ENCODE results near the gene TMEM158.

TMEM158 gene

DNA sequence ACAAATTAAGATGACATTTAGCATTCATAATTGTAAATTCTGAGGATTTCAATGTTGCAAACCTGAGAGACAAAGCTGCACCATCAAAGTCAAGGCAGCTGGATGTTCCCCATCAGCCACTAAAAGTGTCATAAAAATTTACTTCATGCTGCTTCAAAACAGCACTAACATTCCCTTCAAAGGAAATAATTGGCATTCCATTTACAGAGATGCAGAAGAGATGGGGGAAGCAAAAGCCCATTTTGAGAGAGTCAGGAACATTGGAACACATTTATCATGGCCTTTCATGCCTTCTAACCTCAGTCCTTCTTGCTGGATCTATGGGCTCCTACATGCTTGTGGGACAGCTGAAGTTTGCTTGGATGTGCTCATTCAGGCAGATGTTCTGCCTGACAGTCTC, 6.4 kb upstream of the TMEM158 start:
- no peak for DNase-seq (ENCODE audit: low spot score)

DNA sequence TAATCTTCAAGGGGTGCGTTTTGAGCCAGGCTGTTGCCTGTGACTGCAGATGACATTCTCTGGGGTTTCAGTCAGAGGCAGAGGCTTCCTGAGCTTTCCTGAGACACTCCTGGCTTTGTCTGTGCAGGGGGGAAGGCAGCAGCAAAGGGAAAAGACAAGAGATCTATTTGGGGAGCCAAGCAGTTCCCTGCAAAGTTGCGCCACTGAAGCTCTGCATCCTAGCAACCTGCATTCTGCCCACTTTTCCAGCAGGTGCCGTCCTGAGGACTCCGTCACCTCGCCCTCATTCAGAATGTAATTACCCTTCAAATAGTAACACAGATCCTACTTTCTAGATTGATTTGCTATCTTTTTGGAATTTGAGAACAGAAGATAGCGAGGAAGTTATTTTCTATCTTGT, 1.9 kb upstream of the TMEM158 start:
- DNase-seq (ENCODE audit: low spot score): no peak

DNA sequence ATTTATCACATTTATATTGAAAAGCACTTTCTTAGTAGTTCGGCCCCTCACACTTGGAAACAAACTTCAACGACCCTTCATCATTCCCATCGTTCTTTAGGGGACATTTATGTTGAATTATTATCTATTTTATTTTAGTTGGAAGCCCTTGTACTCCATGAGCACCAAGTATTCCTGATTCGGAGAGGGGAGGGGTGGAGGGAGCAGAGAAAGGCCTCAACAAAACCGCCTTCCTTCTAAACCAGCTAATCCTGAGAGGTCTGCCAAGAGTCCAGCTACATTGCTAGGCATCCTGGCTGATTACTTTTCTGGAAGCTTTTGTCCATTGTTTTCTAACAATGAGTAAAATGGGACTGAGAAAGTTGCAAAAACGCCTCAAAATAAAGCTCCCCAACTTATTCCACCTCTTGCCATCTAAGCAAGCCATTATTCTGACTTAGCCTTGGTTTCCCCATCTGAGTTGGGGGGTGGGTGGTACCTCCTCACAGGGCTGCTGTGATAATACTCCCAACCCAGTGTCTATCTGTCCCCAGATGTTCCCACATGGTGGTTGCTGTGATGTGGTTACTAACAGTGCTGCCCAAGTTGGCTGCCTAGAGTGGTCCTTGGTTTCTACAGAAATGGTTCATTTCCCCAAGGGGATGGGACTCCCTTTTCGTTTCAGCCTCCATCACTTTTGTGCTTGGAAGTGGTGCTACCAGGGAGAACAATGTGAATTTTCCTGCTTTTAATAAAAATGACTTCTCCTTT, 1.2 kb upstream of the TMEM158 start:
- no peak for DNase-seq (ENCODE audit: low spot score)

DNA sequence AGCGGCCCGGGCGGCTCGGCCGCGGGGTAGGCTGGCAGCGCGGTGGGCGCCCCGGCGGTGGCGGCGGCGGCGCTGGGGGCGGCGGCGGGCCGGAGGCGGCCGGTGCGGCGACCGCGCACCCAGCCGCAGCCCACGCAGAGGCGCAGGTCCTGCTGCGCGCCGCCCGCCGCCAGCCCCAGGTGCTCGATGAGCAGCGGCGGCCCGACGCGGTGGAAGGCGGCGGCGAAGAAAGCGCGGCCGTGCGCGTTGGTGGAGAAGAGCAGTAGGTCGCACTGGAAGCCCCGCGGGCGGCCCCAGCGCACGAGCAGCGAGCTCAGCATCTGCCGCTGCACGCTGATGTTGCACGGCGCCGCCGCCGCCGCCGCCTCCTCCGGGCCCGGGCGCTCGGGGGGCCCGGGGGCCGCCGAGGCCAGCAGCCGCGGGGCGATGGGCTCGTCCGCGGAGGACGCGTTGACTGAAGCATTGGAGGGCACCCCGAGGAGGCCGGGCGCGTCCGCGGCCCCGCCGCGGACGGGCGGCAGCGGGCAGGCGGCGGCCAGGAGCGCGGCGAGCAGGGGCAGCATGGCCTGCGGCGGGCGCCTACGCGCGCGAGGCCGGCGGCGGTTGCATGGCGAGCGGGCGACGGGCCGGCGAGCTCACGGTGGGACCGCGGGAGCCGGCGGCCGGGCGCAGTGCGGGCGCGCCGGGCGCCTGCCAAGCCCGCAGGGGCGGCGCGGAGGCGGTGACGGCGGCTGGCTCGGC, 452 bp downstream of the TMEM158 start:
- no peak for DNase-seq (ENCODE audit: low spot score)

- DNase-seq (ENCODE audit: low spot score): peak; percentile 89
Observed at GRCh38 chr3:45224824-45225464, 1.1 kb downstream of the TMEM158 start.

DNA sequence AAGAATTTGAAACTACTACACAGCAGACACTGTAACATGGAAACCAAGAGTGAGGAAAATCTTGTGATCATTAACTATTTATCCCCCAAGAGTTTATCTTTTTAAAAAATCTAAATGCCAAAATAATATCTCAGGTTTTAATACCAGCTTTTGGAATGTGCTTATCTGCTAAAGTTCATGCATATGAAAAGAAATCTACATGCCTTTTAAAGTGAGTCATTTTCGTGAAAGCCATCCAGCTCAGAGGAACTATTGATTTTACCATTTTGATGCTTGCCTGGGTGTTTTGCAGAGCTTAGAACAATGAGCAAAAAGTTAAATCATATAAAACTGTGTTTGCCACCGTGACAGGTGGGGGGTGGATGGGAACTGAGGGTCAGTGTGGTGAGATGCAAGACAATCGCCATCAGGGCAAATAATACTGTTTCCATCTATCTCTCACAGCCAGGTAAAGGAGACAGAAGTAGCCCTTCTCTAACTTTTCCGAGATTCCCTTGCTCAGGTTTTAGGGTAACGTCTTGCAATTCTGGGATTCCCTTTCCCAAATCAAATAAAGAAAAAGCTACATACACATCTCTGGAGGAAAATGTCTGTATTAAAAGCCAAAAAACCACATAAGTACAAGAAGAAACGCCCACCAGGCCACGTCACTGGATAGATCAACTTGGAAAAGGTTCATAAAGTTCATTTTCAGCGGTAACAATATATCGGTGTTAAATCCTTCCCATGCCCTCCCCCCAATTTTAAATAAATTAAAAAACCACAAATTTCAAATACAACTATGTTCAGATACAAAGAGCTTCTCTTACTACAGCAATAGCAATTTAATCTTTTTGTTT, 2.0 kb downstream of the TMEM158 start:
- no peak for DNase-seq (ENCODE audit: low spot score)

GRCh38 chr3:45219694-45220093, 6.4 kb downstream of the TMEM158 start:
- DNase-seq (ENCODE audit: low spot score): no peak

DNA sequence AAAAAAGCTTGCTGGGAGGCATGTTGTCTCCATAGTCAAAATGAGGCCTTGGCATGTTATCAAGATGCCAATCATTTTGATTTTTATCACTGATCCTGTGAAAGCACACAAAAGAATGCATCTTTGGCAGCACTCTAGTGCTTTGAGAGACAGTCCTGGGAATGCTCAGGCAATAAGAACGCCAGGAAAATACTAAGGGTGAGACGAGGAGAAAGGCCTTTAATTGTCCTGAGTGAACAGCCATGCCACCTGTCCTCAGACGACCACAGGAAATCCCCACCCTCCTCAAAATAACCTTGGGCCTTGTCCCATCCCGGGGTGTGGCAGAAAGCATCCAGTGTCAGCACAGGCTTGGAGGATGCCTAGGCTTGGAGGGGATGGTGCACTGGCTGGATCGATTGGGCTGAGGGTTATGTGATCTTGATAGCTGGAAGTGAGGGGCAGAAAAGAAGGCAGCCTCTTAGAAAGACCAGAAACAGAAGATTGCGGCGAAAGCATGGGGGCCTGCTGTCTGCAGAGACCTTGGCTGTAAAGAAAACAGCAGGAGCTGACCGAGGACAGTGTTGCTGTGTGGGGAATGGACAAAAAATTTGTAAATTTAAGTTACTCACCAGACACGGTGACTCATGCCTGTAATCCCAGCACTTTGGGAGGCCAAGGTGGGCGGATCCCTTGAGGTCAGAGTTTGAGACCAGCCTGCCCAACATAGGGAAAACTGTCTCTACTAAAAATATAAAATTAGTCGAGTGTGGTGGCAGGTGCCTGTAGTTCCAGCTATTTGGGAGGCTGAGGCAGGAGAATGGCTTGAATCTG, 7.3 kb downstream of the TMEM158 start:
- no peak for DNase-seq (ENCODE audit: low spot score)

DNA sequence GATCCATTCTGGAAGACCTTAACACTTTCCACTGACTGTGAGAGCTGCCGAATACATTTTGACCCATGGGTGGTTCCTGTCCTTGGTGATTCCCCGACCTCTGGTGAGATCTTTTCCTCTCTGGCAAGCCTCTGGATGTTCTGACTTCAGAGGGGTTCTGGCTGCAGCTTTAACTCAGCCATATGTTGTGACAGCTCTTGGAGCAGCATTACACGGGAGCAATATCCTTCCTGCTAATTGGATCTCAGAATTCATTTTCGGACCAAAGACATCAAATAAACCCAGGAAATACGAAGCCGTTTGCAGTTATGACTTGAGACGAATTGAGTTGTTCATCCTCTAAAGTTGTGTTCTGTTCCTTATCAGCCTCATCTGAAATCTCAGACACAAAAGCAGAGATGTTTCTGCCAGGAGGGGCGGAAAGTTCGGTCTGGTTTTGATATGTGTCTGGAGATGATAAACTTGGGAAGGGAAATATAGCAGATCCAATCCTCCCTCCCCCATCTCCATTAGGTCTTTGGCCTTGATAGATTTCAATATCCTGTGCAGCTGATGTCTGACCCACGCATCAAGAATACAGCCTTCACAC, 10.0 kb downstream of the TMEM158 start:
- DNase-seq (ENCODE audit: low spot score): no peak

DNA sequence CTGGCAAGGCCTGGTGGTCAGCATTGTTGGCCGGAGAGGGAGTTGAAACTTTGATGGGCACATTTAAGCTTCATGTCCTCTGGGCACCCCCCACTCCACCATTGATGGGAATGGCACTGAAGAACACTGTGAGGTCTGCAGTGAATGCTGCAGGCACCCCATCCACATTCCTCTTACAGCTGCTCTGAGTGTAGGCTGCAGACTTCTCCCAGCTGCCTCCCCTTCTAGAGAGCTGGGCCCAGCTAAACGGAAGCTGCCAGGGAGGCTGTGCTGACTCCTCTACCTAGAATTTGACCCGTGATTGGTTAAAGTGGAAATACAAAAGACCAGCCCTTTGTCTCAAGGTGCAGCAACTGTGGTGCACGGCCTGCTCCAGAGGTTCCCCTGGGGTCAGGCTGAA, 10.6 kb downstream of the TMEM158 start:
- DNase-seq (ENCODE audit: low spot score): no peak

GRCh38 chr3:45214061-45214680, 11.9 kb downstream of the TMEM158 start:
- DNase-seq (ENCODE audit: low spot score): no peak

- DNase-seq (ENCODE audit: low spot score): no peak
Observed at GRCh38 chr3:45212095-45212468, 14.0 kb downstream of the TMEM158 start.

DNA sequence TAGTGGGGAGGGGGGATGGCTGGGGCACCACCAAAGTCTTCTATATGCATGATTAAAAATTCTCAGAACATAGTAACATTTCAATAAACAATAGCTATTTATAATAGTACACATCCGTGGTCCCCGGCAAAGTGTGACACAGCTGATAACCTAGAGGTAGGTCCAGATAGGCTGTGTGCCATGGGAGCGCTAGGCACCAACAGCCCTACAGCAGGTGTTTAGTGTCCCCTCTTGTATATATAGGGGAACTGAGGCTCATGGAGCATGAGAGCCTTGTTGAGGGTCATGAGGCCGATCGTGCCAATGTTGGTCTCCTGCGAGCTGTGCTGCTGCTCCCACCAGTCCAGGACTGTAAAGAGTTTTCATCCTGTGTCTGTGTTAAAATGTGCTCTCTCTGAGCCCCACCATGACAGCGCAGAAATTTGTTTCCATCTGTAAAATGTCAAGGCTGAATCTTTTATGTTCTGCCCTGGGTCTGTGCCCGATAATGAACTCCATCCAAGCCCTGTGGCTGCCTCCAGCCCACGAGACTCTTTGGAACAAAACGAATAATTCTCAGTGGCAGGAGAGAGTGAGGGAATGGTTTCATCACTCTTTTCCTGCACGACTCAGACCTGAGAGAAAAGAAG, 14.5 kb downstream of the TMEM158 start:
- no peak for DNase-seq (ENCODE audit: low spot score)

DNA sequence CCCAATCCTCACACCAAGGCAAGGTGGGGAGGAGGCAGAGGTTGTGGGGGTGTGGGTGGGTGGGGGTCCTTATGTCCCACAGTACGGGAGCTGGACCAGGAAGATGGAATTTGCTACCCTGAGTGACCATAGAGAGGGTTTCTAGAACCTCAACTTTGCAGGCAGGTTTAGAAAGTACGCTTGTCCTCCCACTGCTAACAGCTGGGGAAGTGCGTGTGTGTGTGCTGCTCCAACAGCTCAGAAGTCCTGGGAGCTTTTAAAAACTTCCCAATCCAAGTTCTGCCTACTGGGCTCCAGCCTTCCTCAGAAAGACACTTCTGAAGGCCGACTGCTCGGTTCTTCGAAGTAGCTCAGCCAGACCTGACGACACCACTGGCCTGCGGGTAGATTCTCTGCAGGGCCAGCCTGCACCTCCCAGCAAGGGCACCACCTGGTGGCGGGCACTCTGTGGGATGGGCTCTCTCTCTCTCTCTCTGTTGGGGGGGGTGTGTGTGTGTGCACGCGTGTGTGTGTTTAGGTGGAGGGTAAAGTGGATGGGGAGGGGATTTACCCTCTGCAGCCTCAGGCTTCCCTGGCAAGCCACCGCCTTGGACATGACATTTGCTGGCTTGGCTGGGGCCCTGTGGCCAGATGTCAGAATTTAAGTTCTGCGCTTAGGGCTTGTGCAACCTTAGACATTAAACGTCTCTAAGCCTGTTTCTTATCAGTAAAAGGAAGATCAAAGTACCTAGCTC, 15.6 kb downstream of the TMEM158 start:
- peak; percentile 70 for DNase-seq (ENCODE audit: low spot score)

DNA sequence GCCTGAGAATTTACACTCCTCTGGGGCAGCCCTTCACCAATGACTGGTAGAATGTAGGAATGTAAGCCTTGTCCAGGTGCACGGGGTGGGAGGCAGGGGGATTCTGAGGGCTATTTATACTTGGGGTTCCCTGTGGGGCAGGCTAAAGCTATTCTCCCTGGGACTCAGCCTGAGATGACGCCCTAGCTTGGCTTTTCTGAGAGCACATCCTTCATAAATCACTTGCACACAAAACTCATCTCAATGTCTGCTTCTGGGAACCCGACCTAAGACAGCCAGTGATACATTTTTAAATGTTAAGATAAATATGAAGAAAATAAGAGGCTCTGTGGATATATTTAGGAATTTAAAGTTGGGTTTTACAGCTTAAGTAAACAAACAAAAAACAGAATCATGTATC, 16.6 kb downstream of the TMEM158 start:
- DNase-seq (ENCODE audit: low spot score): no peak

DNA sequence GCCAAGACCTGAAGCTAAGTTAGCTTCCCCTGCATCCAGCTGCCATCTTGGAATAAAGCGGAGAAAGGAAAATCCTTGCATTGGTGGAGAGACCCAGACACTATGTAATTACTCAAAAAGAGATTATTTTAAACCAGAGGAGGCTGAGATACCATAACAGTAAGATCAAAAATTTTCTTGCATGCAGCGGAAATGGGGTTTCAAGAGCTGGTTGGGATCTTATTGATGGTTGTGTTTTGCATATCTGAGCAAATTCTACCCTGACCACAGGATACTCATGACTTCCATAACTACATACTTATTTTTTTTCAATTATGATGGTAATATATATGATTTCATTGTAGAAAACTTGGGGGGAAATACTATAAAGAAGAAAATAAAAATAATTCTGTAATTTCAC, 17.5 kb downstream of the TMEM158 start:
- DNase-seq (ENCODE audit: low spot score): no peak

- DNase-seq (ENCODE audit: low spot score): no peak
Observed at GRCh38 chr3:45207446-45207845, 18.6 kb downstream of the TMEM158 start.

DNA sequence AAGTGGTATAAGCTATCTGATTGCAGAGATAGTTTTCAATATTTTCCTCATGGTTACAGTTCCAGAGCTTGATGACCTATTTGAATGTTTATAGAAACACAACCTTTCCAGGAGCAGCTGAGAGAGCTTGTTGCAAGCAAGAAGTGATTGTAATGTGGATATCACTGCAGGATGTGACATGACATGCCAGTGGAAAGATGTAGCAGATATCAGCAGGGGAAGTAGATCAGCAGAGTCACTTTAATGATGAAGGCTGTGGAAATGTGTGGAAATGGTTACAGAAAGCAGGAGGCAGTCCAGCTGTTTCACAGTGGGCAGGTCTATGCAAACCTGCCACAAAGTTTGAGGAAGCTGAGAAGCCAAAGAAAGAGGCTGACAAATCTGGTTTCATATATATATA, 21.0 kb downstream of the TMEM158 start:
- DNase-seq (ENCODE audit: low spot score): no peak

DNA sequence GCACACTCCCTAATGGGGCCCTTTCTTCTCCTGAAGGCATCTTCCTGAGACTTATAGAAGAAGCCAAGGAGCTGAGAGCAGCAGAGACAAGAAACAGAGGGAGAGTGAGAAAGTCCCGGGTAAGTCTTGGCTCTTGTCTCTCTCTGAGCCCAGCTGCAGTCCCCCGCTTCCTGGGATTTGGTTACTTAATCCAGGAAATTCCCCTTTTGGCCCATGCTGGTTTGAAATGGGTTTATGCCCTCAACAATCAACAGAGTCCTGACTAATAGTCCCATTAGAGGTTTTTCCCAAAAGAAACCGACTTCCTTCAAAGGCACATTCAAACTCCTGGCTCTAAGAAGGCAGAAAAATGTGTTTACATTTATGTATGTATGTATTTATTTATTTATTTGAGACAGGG, 22.0 kb downstream of the TMEM158 start:
- no peak for DNase-seq (ENCODE audit: low spot score)
